Panc1 (cell line): ENCODE data around the gene CNGA2. TPM values are rescaled to one million over a fixed set of nuclear protein-coding genes. Genes with fewer than 3 reads are reported as not detected.

ENCODE experiments used
- ATAC-seq: fragments of 200-7000 bp; cut with Tn5 transposase; 2 replicates; pipeline ENCODE4 v1.9.1; 2020; ENCODE audit warnings: mild to moderate bottlenecking, moderate library complexity
- BruUV-seq: library from RNA; stranded (reverse); fragments of 400-500 nt; replicated peaks from 2 replicates; lab custom pipeline; 2021; lab: Mats Ljungman, UMichigan
- CTCF ChIA-PET: fragments of 300-600 bp; sonication (Branson Sonifier 250); formaldehyde crosslinking; loops from one replicate; lab custom pipeline; 2022; ENCODE audit warnings: antibody characterized with exemption; lab: Charles Lee
- POLR2A ChIA-PET: fragments of 300-600 bp; sonication (Branson Sonifier 250); formaldehyde crosslinking; loops from one replicate; lab custom pipeline; 2022; ENCODE audit warnings: antibody characterized with exemption; lab: Charles Lee
- DNase-seq: peaks from one replicate; pipeline ENCODE4 v3.0.0-alpha.2; 2010; ENCODE audit warnings: low read depth, low spot score
- H3K27ac ChIP-seq: 2 replicates; pipeline ENCODE4 v1.5.1; 2011; ENCODE audit warnings: mild to moderate bottlenecking, low read length, inconsistent platforms
- H3K27me3 ChIP-seq: fragments of 200-500 bp; sonication (Bioruptor generic); 2 replicates; pipeline ENCODE4 v1.6.0; 2014; ENCODE audit warnings: low read length, inconsistent platforms; ENCODE audit not compliant: control insufficient read depth, insufficient read depth
- H3K36me3 ChIP-seq: fragments of 200-500 bp; sonication (Bioruptor generic); 2 replicates; pipeline ENCODE4 v1.5.1; 2014; ENCODE audit warnings: inconsistent platforms, mild to moderate bottlenecking, low read length, moderate library complexity; ENCODE audit not compliant: control insufficient read depth, insufficient read depth
- H3K4me1 ChIP-seq: 2 replicates; pipeline ENCODE4 v1.5.1; 2011; ENCODE audit warnings: inconsistent platforms, mild to moderate bottlenecking, low read length, moderate library complexity; ENCODE audit not compliant: control insufficient read depth, insufficient read depth
- H3K4me3 ChIP-seq, 2 experiments: 2 replicates each; pipeline ENCODE4 v1.5.1; 2011 to 2012; ENCODE audit warnings: low read depth in 2 of 2, low read length in 2 of 2, mild to moderate bottlenecking in 2 of 2, inconsistent platforms in 1 of 2, moderate library complexity in 1 of 2
- H3K9me3 ChIP-seq: fragments of 200-500 bp; sonication (Bioruptor generic); 2 replicates; pipeline ENCODE4 v1.5.1; 2014; ENCODE audit warnings: low read depth, mild to moderate bottlenecking, inconsistent platforms, low read length, moderate library complexity; ENCODE audit not compliant: control insufficient read depth, insufficient read depth
- CTCF ChIP-seq: fragments of 450-650 bp; IDR thresholded peaks from 2 replicates; pipeline ENCODE4 v1.5.1; 2017; ENCODE audit warnings: mild to moderate bottlenecking
- POLR2AphosphoS5 ChIP-seq: IDR thresholded peaks from 2 replicates; pipeline ENCODE4 v1.6.1; 2012; ENCODE audit warnings: mild to moderate bottlenecking, low read depth, low read length, moderate library complexity
- REST ChIP-seq, 2 experiments: IDR thresholded peaks; 2 replicates each; pipeline ENCODE4 v1.6.1; 2011 to 2012; ENCODE audit warnings: low read depth in 2 of 2, control low read depth in 1 of 2, low read length in 1 of 2, mild to moderate bottlenecking in 1 of 2, moderate library complexity in 1 of 2; ENCODE audit not compliant: insufficient read depth in 1 of 2
- SIN3A ChIP-seq: IDR thresholded peaks from 2 replicates; pipeline ENCODE4 v1.6.1; 2012; ENCODE audit warnings: low read depth, mild to moderate bottlenecking, low read length, moderate library complexity, borderline replicate concordance; ENCODE audit not compliant: insufficient read depth
- TCF7L2 ChIP-seq: IDR thresholded peaks from 2 replicates; pipeline ENCODE4 v1.6.1; 2011; ENCODE audit warnings: mild to moderate bottlenecking, low read depth, low read length, inconsistent platforms
- in situ Hi-C: cut with HindIII; loops from 2 replicates; pipeline ENCODE4 v1.10.0; 2016; ENCODE audit warnings: low sequenced_read_pairs, low pct_unique_long_range_greater_than_20kb
- intact Hi-C: fragments of 100-400 bp; cut with micrococcal nuclease; formaldehyde crosslinking; loops from one replicate; pipeline ENCODE4 v1.10.0; 2022; ENCODE audit not compliant: unreplicated experiment
- total RNA-seq: library from RNA; stranded (reverse); gene quantifications from one replicate; pipeline ENCODE4 v1.2.1, GENCODE V29; 2021; ENCODE audit not compliant: unreplicated experiment

Gene CNGA2
- total RNA-seq, 1 experiment from 2014 or later, result not detected

- intact Hi-C loops (no loop called here), in situ Hi-C loops (no loop called here)
- Histone ChIP-seq H3K36me3 (no peaks in the 10 kb centered on the region), H3K9me3 (no peaks in the 10 kb centered on the region), H3K4me1 (no peaks in the 10 kb centered on the region), H3K27me3 (no peaks in the 10 kb centered on the region), H3K27ac (no peak overlapping the region), H3K4me3 (no peak overlapping the region)
- DNase-seq (no peak), ATAC-seq (no peak)
- no TSS peak for BruUV-seq
- TF ChIP-seq POLR2AphosphoS5 (no peak), TCF7L2 (no peak), REST (IDR thresholded peaks at IDR 0.05; ENCODE audit: insufficient read depth in 1 of 2, low read depth in 2 of 2, low read length in 1 of 2) (no peak), CTCF (no peak), SIN3A (no peak)
- POLR2A ChIA-PET, result interaction anchor here (0.6 kb wide), 1 partner anchor 782 kb away, joined by 3 read pairs; no protein-coding TSS in a partner anchor
- CTCF ChIA-PET, result no interaction called here
Measured at GRCh38 chrX:151701071-151701470, 33.5 kb upstream of the CNGA2 start.

- DNase-seq (no peak), ATAC-seq (no peak)
- ChIA-PET POLR2A (no interaction called here), CTCF (no interaction called here)
- Histone ChIP-seq H3K4me1 (no peaks in the 10 kb centered on the region), H3K4me3 (no peak overlapping the region), H3K27ac (no peak overlapping the region), H3K36me3 (no peaks in the 10 kb centered on the region), H3K27me3 (no peaks in the 10 kb centered on the region), H3K9me3 (no peaks in the 10 kb centered on the region)
- no peak for TF ChIP-seq TCF7L2
- no peak for TF ChIP-seq CTCF
- no peak for TF ChIP-seq REST (IDR thresholded peaks at IDR 0.05; ENCODE audit: insufficient read depth in 1 of 2, low read depth in 2 of 2, low read length in 1 of 2)
- TF ChIP-seq SIN3A, result no peak
- TF ChIP-seq POLR2AphosphoS5, result no peak
- no TSS peak for BruUV-seq
- in situ Hi-C loops, result no loop called here
- intact Hi-C loops, result no loop called here
Measured at GRCh38 chrX:151701531-151701930, 33.0 kb upstream of the CNGA2 start.
